Measurements from ENCODE around the gene HEBP2. TPM values are rescaled to one million over a fixed set of nuclear protein-coding genes. Genes with fewer than 3 reads are reported as not detected.

The HEBP2 gene
- total RNA-seq, 1 experiment from 2014 or later, result 22.9 TPM

- no peak for DNase-seq (ENCODE audit: low read depth, low spot score)
- in situ Hi-C loops (cut with HindIII; ENCODE audit: low pct_unique_long_range_greater_than_20kb, low sequenced_read_pairs), result no loop called here
Measured at GRCh38 chr6:138389551-138389950, 14.5 kb upstream of the HEBP2 start.

GRCh38 chr6:138393871-138394783, 9.9 kb upstream of the HEBP2 start:
- in situ Hi-C loops (cut with HindIII; ENCODE audit: low pct_unique_long_range_greater_than_20kb, low sequenced_read_pairs), result no loop called here
- no peak for DNase-seq (ENCODE audit: low read depth, low spot score)

GRCh38 chr6:138396709-138397108, 7.3 kb upstream of the HEBP2 start:
- in situ Hi-C loops (cut with HindIII; ENCODE audit: low pct_unique_long_range_greater_than_20kb, low sequenced_read_pairs), result no loop called here
- no peak for DNase-seq (ENCODE audit: low read depth, low spot score)

- DNase-seq (ENCODE audit: low read depth, low spot score), result no peak
- in situ Hi-C loops (cut with HindIII; ENCODE audit: low pct_unique_long_range_greater_than_20kb, low sequenced_read_pairs), result no loop called here
Measured at GRCh38 chr6:138397128-138398122, 6.6 kb upstream of the HEBP2 start.

- no peak for DNase-seq (ENCODE audit: low read depth, low spot score)
- in situ Hi-C loops (cut with HindIII; ENCODE audit: low pct_unique_long_range_greater_than_20kb, low sequenced_read_pairs), result no loop called here
Measured at GRCh38 chr6:138400326-138400725, 3.7 kb upstream of the HEBP2 start.

- no peak for DNase-seq (ENCODE audit: low read depth, low spot score)
- in situ Hi-C loops (cut with HindIII; ENCODE audit: low pct_unique_long_range_greater_than_20kb, low sequenced_read_pairs), result no loop called here
Measured at GRCh38 chr6:138401960-138402837, 1.8 kb upstream of the HEBP2 start.

- in situ Hi-C loops (cut with HindIII; ENCODE audit: low pct_unique_long_range_greater_than_20kb, low sequenced_read_pairs), result no loop called here
- DNase-seq (ENCODE audit: low read depth, low spot score), result no peak
Measured at GRCh38 chr6:138402838-138403187, 1.2 kb upstream of the HEBP2 start.

- in situ Hi-C loops (cut with HindIII; ENCODE audit: low pct_unique_long_range_greater_than_20kb, low sequenced_read_pairs), result no loop called here
- no peak for DNase-seq (ENCODE audit: low read depth, low spot score)
Measured at GRCh38 chr6:138403324-138403800, 661 bp upstream of the HEBP2 start.

- no peak for DNase-seq (ENCODE audit: low read depth, low spot score)
- in situ Hi-C loops (cut with HindIII; ENCODE audit: low pct_unique_long_range_greater_than_20kb, low sequenced_read_pairs), result no loop called here
Measured at GRCh38 chr6:138404666-138405337, 779 bp downstream of the HEBP2 start.

- no peak for DNase-seq (ENCODE audit: low read depth, low spot score)
- in situ Hi-C loops (cut with HindIII; ENCODE audit: low pct_unique_long_range_greater_than_20kb, low sequenced_read_pairs), result no loop called here
Measured at GRCh38 chr6:138405816-138406413, 1.9 kb downstream of the HEBP2 start.

GRCh38 chr6:138406443-138406842, 2.4 kb downstream of the HEBP2 start:
- DNase-seq (ENCODE audit: low read depth, low spot score), result no peak
- in situ Hi-C loops (cut with HindIII; ENCODE audit: low pct_unique_long_range_greater_than_20kb, low sequenced_read_pairs), result no loop called here

GRCh38 chr6:138410048-138410735, 6.2 kb downstream of the HEBP2 start:
- DNase-seq (ENCODE audit: low read depth, low spot score), result no peak
- in situ Hi-C loops (cut with HindIII; ENCODE audit: low pct_unique_long_range_greater_than_20kb, low sequenced_read_pairs), result no loop called here

GRCh38 chr6:138410972-138411880, 7.2 kb downstream of the HEBP2 start:
- in situ Hi-C loops (cut with HindIII; ENCODE audit: low pct_unique_long_range_greater_than_20kb, low sequenced_read_pairs), result no loop called here
- DNase-seq (ENCODE audit: low read depth, low spot score), result no peak

GRCh38 chr6:138415125-138415524, 11.1 kb downstream of the HEBP2 start:
- in situ Hi-C loops (cut with HindIII; ENCODE audit: low pct_unique_long_range_greater_than_20kb, low sequenced_read_pairs), result no loop called here
- DNase-seq (ENCODE audit: low read depth, low spot score), result no peak

- no peak for DNase-seq (ENCODE audit: low read depth, low spot score)
- in situ Hi-C loops (cut with HindIII; ENCODE audit: low pct_unique_long_range_greater_than_20kb, low sequenced_read_pairs), result no loop called here
Measured at GRCh38 chr6:138416206-138416605, 12.2 kb downstream of the HEBP2 start.
